DOHH2 (cell line): ENCODE results near the gene SEMA4D.

ENCODE experiments used
- H3F3A ChIP-seq: fragments of 200-600 bp; sonication (generic), shearing (Covaris generic); 2 replicates; pipeline ENCODE4 v1.6.0; 2016; ENCODE audit warnings: antibody characterized with exemption, mild to moderate bottlenecking; ENCODE audit not compliant: control insufficient read depth, insufficient read depth
- H3K27ac ChIP-seq: fragments of 200-600 bp; sonication (generic); 2 replicates; pipeline ENCODE4 v1.5.1; 2014; ENCODE audit warnings: low read depth, mild to moderate bottlenecking, low read length, moderate library complexity
- H3K27me3 ChIP-seq: fragments of 200-600 bp; sonication (generic); 2 replicates; pipeline ENCODE4 v1.6.1; 2014; ENCODE audit warnings: mild to moderate bottlenecking, low read length, mixed read lengths; ENCODE audit not compliant: control insufficient read depth
- H3K36me3 ChIP-seq: fragments of 200-600 bp; sonication (generic); 2 replicates; pipeline ENCODE4 v1.6.1; 2014; ENCODE audit warnings: mild to moderate bottlenecking, low read length, moderate library complexity, mixed read lengths; ENCODE audit not compliant: control insufficient read depth
- H3K4me1 ChIP-seq: fragments of 200-600 bp; sonication (generic); 2 replicates; pipeline ENCODE4 v1.6.1; 2014; ENCODE audit warnings: mild to moderate bottlenecking, low read length, mixed read lengths; ENCODE audit not compliant: control insufficient read depth
- H3K4me2 ChIP-seq: fragments of 200-600 bp; sonication (generic); 2 replicates; pipeline ENCODE4 v1.6.0; 2014; ENCODE audit warnings: mild to moderate bottlenecking, low read length, moderate library complexity
- H3K4me3 ChIP-seq: fragments of 200-600 bp; sonication (generic); 2 replicates; pipeline ENCODE4 v1.5.1; 2014; ENCODE audit warnings: mild to moderate bottlenecking, low read length, mixed read lengths
- H3K79me2 ChIP-seq: fragments of 200-600 bp; sonication (generic); 2 replicates; pipeline ENCODE4 v1.6.1; 2014; ENCODE audit warnings: mild to moderate bottlenecking, low read length, mixed read lengths; ENCODE audit not compliant: control insufficient read depth
- H3K9me2 ChIP-seq: fragments of 200-600 bp; sonication (generic); replicated peaks from 2 replicates; pipeline ENCODE4 v1.6.1; 2014; ENCODE audit warnings: mild to moderate bottlenecking, low read length, mixed read lengths; ENCODE audit not compliant: control insufficient read depth
- H3K9me3 ChIP-seq: fragments of 200-600 bp; sonication (generic); 2 replicates; pipeline ENCODE4 v1.6.1; 2014; ENCODE audit warnings: antibody characterized with exemption, low read length, mixed read lengths; ENCODE audit not compliant: control insufficient read depth, insufficient read depth
- H4K20me1 ChIP-seq: fragments of 200-600 bp; sonication (generic); 2 replicates; pipeline ENCODE4 v1.6.0; 2014; ENCODE audit warnings: low read depth, mild to moderate bottlenecking, antibody characterized with exemption, low read length, moderate library complexity; ENCODE audit not compliant: control insufficient read depth, insufficient read depth
- CTCF ChIP-seq: fragments of 200-600 bp; sonication (generic); IDR thresholded peaks from one replicate; pipeline ENCODE4 v1.5.1; 2014; ENCODE audit warnings: antibody characterized with exemption, mild to moderate bottlenecking, low read depth, low read length; ENCODE audit not compliant: poor library complexity, severe bottlenecking
- EZH2phosphoT487 ChIP-seq: fragments of 200-600 bp; sonication (generic); IDR thresholded peaks from 2 replicates; pipeline ENCODE4 v1.6.1; 2017; ENCODE audit warnings: borderline replicate concordance, mild to moderate bottlenecking, antibody characterized with exemption, low read length, moderate library complexity, mixed read lengths

Gene SEMA4D

DNA sequence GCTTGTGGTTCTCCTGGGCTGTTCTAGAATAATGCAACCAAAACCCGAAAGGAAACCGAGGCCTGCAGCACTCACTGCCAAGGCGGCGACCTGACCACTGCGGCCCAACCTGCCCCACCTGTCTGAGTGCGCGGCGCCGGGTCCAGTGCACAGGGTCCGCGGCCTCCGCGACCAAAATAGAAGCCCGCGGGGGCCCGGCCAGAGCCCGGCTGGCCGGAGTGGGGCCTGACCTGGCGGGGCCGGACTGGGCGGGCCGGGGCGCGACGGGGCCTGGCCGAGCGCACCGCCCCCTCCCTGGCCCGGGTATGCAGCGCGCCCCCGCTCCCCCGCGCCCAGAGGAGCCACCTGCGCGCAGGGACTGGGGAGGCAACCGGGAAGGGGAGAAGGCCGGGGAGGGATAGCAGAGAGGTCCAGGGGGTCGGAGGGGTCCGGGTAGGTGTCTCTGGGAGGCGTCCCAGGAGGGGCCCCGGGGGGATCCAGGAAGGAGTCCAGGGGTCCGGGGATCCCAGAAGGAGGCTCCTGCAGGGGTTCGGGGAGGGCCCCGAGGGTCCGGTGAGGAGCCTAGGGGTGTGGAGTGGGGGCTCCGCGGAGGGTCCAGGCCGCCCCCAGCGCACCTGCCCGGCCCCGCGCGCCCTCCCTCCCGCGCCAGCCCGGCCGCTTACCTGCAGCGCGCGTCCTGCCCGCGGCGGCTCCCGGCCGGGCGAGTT, 503 bp downstream of the SEMA4D start:
- no peaks in the 10 kb centered on the region for H3K9me3 ChIP-seq
- no peaks in the 10 kb centered on the region for H3F3A ChIP-seq
- peaks cover 3% of the 10 kb centered on the region; the same call in 1 of the 2 replicates for H3K27me3 ChIP-seq
- peaks cover 28% of the 10 kb centered on the region for H3K4me1 ChIP-seq
- peaks cover 46% of the 10 kb centered on the region for H3K79me2 ChIP-seq
- H3K4me3 ChIP-seq = peak overlapping the region; percentile 69
- H4K20me1 ChIP-seq = peaks cover 21% of the 10 kb centered on the region
- H3K4me2 ChIP-seq = peak overlapping the region; percentile 77
- no peak overlapping the region for H3K27ac ChIP-seq
- TF ChIP-seq CTCF (no peak), EZH2phosphoT487 (no peak)
- no peaks in the 10 kb centered on the region for H3K9me2 ChIP-seq
- H3K36me3 ChIP-seq = no peaks in the 10 kb centered on the region

DNA sequence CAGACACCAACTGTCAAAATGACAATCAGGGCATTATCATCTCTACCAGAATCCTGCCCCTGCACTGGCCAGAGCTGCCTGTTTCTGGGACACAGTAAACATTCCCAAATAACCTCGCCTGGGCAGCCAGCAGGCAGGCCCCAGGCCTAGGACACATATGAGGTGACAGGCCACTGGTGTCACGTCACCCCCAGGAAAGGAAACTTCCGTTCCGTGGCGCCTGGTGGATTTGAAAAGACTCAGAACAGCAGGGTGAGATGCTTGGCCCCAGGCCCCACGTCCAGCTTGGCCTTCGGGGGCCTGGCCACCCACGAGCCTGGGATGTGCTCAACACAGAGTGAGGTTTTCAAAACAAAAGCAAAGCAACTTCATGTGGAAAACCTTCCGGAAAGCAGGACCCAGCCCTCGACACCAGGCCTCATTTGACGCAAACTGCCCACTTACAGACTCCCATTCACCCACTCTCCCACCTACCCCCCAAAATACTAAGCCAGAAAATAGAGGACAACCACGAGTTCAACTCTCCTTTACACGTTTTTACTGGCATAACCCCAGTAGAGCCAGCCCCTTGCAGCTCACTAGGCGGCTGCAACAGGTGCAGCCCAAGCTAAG, 1.2 kb downstream of the SEMA4D start:
- H3K36me3 ChIP-seq = no peaks in the 10 kb centered on the region
- H3K9me3 ChIP-seq = no peaks in the 10 kb centered on the region
- TF ChIP-seq EZH2phosphoT487 (no peak), CTCF (no peak)
- H3K79me2 ChIP-seq = peaks cover 52% of the 10 kb centered on the region
- no peaks in the 10 kb centered on the region for H3F3A ChIP-seq
- H3K4me1 ChIP-seq = peaks cover 28% of the 10 kb centered on the region
- peaks cover 3% of the 10 kb centered on the region; the same call in 1 of the 2 replicates for H3K27me3 ChIP-seq
- H4K20me1 ChIP-seq = peaks cover 21% of the 10 kb centered on the region
- no peak overlapping the region for H3K27ac ChIP-seq
- H3K4me3 ChIP-seq = peak overlapping the region; percentile 69
- peak overlapping the region; percentile 77 for H3K4me2 ChIP-seq
- no peaks in the 10 kb centered on the region for H3K9me2 ChIP-seq

DNA sequence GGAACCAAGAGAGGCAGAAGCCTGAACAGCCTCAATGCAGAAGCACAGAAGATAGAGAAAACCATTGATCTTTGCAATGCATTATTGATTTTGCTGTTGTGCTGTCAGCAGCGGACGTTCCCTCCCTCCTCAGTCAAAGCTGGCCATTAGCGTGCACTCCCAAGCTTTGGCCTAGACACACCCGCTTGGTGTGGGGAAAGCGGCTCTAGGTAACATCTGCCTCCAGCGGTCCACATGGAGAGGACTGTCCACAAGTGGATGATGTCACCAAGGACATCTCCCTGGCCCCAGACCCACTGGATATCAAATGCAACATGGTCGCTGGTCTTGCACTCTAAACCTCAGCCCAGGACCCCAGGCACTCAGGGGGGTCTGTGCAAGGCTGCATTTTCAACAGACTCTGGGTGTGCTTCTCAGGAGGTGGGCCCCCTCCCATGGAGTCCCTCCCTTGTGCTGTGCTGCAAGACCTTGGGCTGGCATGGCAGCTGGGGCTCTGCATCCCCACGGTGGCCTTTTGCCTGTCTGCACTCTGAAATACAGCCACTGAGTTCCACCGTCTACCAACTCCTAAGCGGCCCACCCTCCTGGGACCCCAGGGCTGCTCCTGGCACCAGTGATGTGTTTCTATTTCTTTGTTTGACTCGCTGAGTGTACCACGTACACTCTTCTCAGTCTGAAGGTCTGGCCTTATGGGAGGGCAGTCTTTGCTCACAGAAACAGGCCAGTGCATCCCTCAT, 1.9 kb downstream of the SEMA4D start:
- peak overlapping the region; percentile 69; the same call in 1 of the 2 replicates for H3K4me3 ChIP-seq
- H3K4me1 ChIP-seq = peaks cover 28% of the 10 kb centered on the region
- H3K27ac ChIP-seq = no peak overlapping the region
- no peaks in the 10 kb centered on the region for H3K9me3 ChIP-seq
- H3K4me2 ChIP-seq = peak overlapping the region; percentile 77
- no peaks in the 10 kb centered on the region for H3K36me3 ChIP-seq
- peaks cover 56% of the 10 kb centered on the region for H3K79me2 ChIP-seq
- no peaks in the 10 kb centered on the region for H3F3A ChIP-seq
- no peak for TF ChIP-seq CTCF
- TF ChIP-seq EZH2phosphoT487 = no peak
- no peaks in the 10 kb centered on the region for H3K9me2 ChIP-seq
- no peaks in the 10 kb centered on the region; the same call in 1 of the 2 replicates for H3K27me3 ChIP-seq
- H4K20me1 ChIP-seq = peaks cover 21% of the 10 kb centered on the region
